B cell (primary cell): ENCODE results near the gene MKS1. TPM values are rescaled to one million over a fixed set of nuclear protein-coding genes. Genes with fewer than 3 reads are reported as not detected.

ENCODE experiments used
- ATAC-seq: fragments of 200-7000 bp; cut with Tn5 transposase; one replicate; pipeline ENCODE4 v1.10.0; 2021; ENCODE audit warnings: low read depth, mild to moderate bottlenecking, moderate number of reproducible peaks, moderate library complexity
- CTCF ChIA-PET: fragments of 350-600 bp; sonication (Branson Sonifier 250); formaldehyde crosslinking; loops from one replicate; lab custom pipeline; 2021; ENCODE audit warnings: antibody characterized with exemption, inconsistent platforms; lab: Charles Lee
- POLR2A ChIA-PET: fragments of 350-600 bp; sonication (Branson Sonifier 250); formaldehyde crosslinking; loops from one replicate; lab custom pipeline; 2021; ENCODE audit warnings: antibody characterized with exemption; lab: Charles Lee
- DNase-seq: peaks from one replicate; pipeline ENCODE4 v3.0.0; 2013
- H2AFZ ChIP-seq: 2 replicates; pipeline ENCODE4 v1.6.1; 2012; ENCODE audit warnings: mild to moderate bottlenecking, low read depth, low read length; ENCODE audit not compliant: insufficient read depth, poor library complexity, severe bottlenecking
- H3K27ac ChIP-seq, 2 donors: 1 replicate in 1 of 2; 2 replicates in 1 of 2; pipeline ENCODE4 v1.5.1; 2012 to 2013; ENCODE audit warnings: low read length in 2 of 2, mild to moderate bottlenecking in 2 of 2, moderate library complexity in 1 of 2
- H3K27me3 ChIP-seq, 4 experiments: fragments of 200-600 bp in 1 of 4; sonication (generic) in 1 of 4; replicated peaks in 1 of 4; 1 replicate in 2 of 4; 2 replicates in 2 of 4; pipeline versions ENCODE4 v1.6.1 to v1.7.0; 2013 to 2016; ENCODE audit warnings: low read length in 3 of 4, mild to moderate bottlenecking in 2 of 4, mixed read lengths in 1 of 4, moderate library complexity in 1 of 4; ENCODE audit not compliant: insufficient read depth in 4 of 4, control insufficient read depth in 3 of 4; ENCODE audit errors: control extremely low read depth in 1 of 4
- H3K36me3 ChIP-seq, 2 experiments: replicated peaks in 1 of 2; 1 replicate in 1 of 2; 2 replicates in 1 of 2; pipeline versions ENCODE4 v1.6.1 to v1.7.1; 2013; ENCODE audit warnings: low read length in 1 of 2; ENCODE audit not compliant: insufficient read depth in 2 of 2, control insufficient read depth in 1 of 2; ENCODE audit errors: control extremely low read depth in 1 of 2, extremely low read depth in 1 of 2
- H3K4me1 ChIP-seq, 2 donors: fragments of 200-600 bp in 1 of 2; sonication (generic) in 1 of 2; 1 replicate in 1 of 2; 2 replicates in 1 of 2; pipeline versions ENCODE4 v1.5.1 to v1.6.1; 2013 to 2017; ENCODE audit warnings: low read length in 2 of 2; ENCODE audit not compliant: control insufficient read depth in 2 of 2, insufficient read depth in 2 of 2
- H3K4me2 ChIP-seq: replicated peaks from 2 replicates; pipeline ENCODE3; 2012; ENCODE audit warnings: mild to moderate bottlenecking, low read depth, low read length; ENCODE audit not compliant: poor library complexity, severe bottlenecking
- H3K4me3 ChIP-seq, 5 experiments: fragments of 200-600 bp in 1 of 5; sonication (generic) in 1 of 5; 1 replicate in 3 of 5; 2 replicates in 2 of 5; pipeline versions ENCODE4 v1.5.1 to v1.7.0; 2011 to 2016; ENCODE audit warnings: low read length in 4 of 5, mild to moderate bottlenecking in 4 of 5, low read depth in 2 of 5, control low read depth in 1 of 5, moderate library complexity in 1 of 5; ENCODE audit not compliant: insufficient read depth in 1 of 5; ENCODE audit errors: control extremely low read depth in 1 of 5, extremely low read depth in 1 of 5
- H3K79me2 ChIP-seq: fragments of 200-600 bp; sonication (generic); one replicate; pipeline ENCODE4 v1.6.0; 2016; ENCODE audit warnings: low read length; ENCODE audit not compliant: control insufficient read depth, insufficient read depth
- H3K9ac ChIP-seq: fragments of 200-600 bp; sonication (generic); 2 replicates; pipeline ENCODE4 v1.6.1; 2017; ENCODE audit warnings: mild to moderate bottlenecking, low read length, moderate library complexity
- H3K9me3 ChIP-seq, 3 donors: one replicate each; pipeline versions ENCODE4 v1.6.1 to v1.7.1; 2013; ENCODE audit warnings: low read length in 2 of 3; ENCODE audit not compliant: control insufficient read depth in 2 of 3, insufficient read depth in 1 of 3; ENCODE audit errors: control extremely low read depth in 1 of 3
- H4K20me1 ChIP-seq: 2 replicates; pipeline ENCODE4 v1.6.0; 2012; ENCODE audit warnings: mild to moderate bottlenecking, low read length; ENCODE audit not compliant: insufficient read depth, control insufficient read depth, poor library complexity, severe bottlenecking
- H3K27ac Mint-ChIP-seq: one replicate; pipeline ENCODE4 v1.8.0; 2021; ENCODE audit warnings: mixed read lengths
- H3K27me3 Mint-ChIP-seq: one replicate; pipeline ENCODE4 v1.8.0; 2021; ENCODE audit warnings: mixed read lengths
- H3K4me1 Mint-ChIP-seq: one replicate; pipeline ENCODE4 v1.8.0; 2021; ENCODE audit warnings: mixed read lengths
- H3K4me3 Mint-ChIP-seq: one replicate; pipeline ENCODE4 v1.8.0; 2021; ENCODE audit warnings: mixed read lengths
- H3K9me3 Mint-ChIP-seq: one replicate; pipeline ENCODE4 v1.8.0; 2022; ENCODE audit warnings: mixed read lengths; ENCODE audit not compliant: insufficient read depth
- EZH2 ChIP-seq: IDR thresholded peaks from 2 replicates; pipeline ENCODE4 v1.6.1; 2012; ENCODE audit warnings: borderline replicate concordance, low read depth, mild to moderate bottlenecking, moderate library complexity, low read length; ENCODE audit not compliant: insufficient read depth, poor library complexity, severe bottlenecking
- WGBS: methylation state at CpG from one replicate; pipeline ENCODE4 v1.1.5; 2013; ENCODE audit warnings: missing lambda C conversion rate; ENCODE audit not compliant: insufficient coverage; 5-methylcytosine and 5-hydroxymethylcytosine counted together
- intact Hi-C: fragments of 100-400 bp; cut with micrococcal nuclease; formaldehyde crosslinking; loops from one replicate; pipeline ENCODE4 v1.10.0; 2022
- polyA minus RNA-seq: library from RNA; depleted of rRNA, polyadenylated mRNA; stranded (reverse); fragments of >200 nt; gene quantifications from 2 replicates; pipeline ENCODE4 v1.2.3, GENCODE V29; 2012
- polyA plus RNA-seq: library from polyadenylated mRNA; depleted of rRNA; stranded (reverse); fragments of >200 nt; gene quantifications from 2 replicates; pipeline ENCODE4 v1.2.3, GENCODE V29; 2012
- total RNA-seq, 2 donors: library from RNA; stranded (reverse); fragments of 120-200 nt in 1 of 2; gene quantifications; 1 replicate in 1 of 2; 2 replicates in 1 of 2; pipeline versions ENCODE4 v1.2.3 to v1.2.4, GENCODE V29; 2013 to 2022
- TF ChIP-seq, protein P1 (sequence below): fragments of 200-600 bp; IDR thresholded peaks from one replicate; pipeline ENCODE4 v1.8.0; 2022; ENCODE audit warnings: antibody characterized with exemption, mild to moderate bottlenecking

The MKS1 gene
- total RNA-seq: 16.3 and 19.6 TPM in 2 replicates
- 5.5 TPM for total RNA-seq (2013)
- 6.3 and 8.3 TPM in 2 replicates for polyA plus RNA-seq
- 2.5 and 4.1 TPM in 2 replicates for polyA minus RNA-seq

DNA sequence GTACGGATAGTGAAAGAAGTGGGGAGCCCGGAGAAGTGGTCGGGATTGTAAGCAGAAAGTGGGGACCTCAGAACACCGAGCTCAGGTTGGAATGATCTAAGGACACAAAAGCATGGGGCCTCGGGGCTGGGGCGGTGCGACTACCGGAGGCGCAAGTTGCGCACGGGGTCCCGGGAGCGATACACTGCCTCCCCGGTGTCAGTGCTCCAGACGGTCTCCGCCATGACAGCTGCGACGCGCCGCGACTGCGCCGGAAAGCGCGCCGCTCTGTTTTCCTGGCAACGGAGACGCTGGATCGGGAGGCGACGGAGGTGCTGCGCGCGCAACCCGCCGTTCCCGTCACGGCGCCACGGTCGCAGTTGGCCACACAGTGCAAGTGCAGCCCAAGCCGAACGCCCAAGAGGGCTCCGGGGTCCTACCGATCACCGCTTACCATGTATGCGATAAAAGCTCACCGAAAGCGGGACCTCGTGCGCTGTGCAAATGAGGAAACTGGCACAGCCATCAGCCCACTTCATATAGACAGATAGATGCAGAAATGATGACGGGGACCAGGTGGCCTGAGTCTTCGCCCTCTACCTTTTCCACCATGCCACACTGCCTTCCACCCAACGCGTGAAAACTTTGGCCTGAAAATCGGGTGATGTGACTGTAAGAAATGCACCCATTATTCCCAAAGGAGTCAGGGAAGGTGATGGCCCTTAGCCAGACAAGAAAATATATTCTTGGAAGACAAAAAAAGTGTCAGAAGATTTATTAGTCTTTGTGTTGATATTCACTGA is at the start of gene MKS1:
TSS of gene MKS1 (minus strand) at position 249 of the 782 bp plus-strand sequence. CDS start at position 224, 25 bp downstream.
- Histone ChIP-seq H3K79me2 (no peaks in the 10 kb centered on the region), H4K20me1 (no peaks in the 10 kb centered on the region), H3K4me2 (peak within 1 kb of the TSS; percentile 82), H3K27ac (peak within 1 kb of the TSS; percentile 70 to 86), H3K9me3 (no peaks in the 10 kb centered on the region), H3K27me3 (no peaks in the 10 kb centered on the region), H3K9ac (peak within 1 kb of the TSS; percentile 73), H3K4me1 (peaks cover 10 to 19% of the 10 kb centered on the region in 2 donors), H3K36me3 (no peaks in the 10 kb centered on the region), H2AFZ (peak within 1 kb of the TSS; percentile 99), H3K4me3 (peak within 1 kb of the TSS; percentile 38 to 84 (median 68))
- 2% methylated on average over 54 of the region's 56 CpGs for WGBS
- TF ChIP-seq EZH2: no peak
- TF ChIP-seq, protein P1, sequence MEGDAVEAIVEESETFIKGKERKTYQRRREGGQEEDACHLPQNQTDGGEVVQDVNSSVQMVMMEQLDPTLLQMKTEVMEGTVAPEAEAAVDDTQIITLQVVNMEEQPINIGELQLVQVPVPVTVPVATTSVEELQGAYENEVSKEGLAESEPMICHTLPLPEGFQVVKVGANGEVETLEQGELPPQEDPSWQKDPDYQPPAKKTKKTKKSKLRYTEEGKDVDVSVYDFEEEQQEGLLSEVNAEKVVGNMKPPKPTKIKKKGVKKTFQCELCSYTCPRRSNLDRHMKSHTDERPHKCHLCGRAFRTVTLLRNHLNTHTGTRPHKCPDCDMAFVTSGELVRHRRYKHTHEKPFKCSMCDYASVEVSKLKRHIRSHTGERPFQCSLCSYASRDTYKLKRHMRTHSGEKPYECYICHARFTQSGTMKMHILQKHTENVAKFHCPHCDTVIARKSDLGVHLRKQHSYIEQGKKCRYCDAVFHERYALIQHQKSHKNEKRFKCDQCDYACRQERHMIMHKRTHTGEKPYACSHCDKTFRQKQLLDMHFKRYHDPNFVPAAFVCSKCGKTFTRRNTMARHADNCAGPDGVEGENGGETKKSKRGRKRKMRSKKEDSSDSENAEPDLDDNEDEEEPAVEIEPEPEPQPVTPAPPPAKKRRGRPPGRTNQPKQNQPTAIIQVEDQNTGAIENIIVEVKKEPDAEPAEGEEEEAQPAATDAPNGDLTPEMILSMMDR: peak; percentile 75
- Mint-ChIP-seq H3K4me3 (peak within 1 kb of the TSS; percentile 94), H3K27ac (peak within 1 kb of the TSS; percentile 83), H3K27me3 (peaks cover 2% of the 10 kb centered on the region), H3K4me1 (peaks cover 34% of the 10 kb centered on the region), H3K9me3 (no peaks in the 10 kb centered on the region)
- intact Hi-C loops: loop anchor here (1.0 to 10.0 kb wide), 3 partner anchors 14 to 364 kb away; partner anchors contain the start of gene MRPS23
- ATAC-seq (peak; percentile 97), DNase-seq (peak; percentile 95)
- POLR2A ChIA-PET: interaction anchor here (1.0 to 2.0 kb wide), 2 partner anchors 125 to 313 kb away, joined by 3 to 4 read pairs; no protein-coding TSS in a partner anchor
- CTCF ChIA-PET: interaction anchor here (0.5 to 6.3 kb wide), 6 partner anchors 13 to 929 kb away, joined by 3 to 58 read pairs (median 4); no protein-coding TSS in a partner anchor

DNA sequence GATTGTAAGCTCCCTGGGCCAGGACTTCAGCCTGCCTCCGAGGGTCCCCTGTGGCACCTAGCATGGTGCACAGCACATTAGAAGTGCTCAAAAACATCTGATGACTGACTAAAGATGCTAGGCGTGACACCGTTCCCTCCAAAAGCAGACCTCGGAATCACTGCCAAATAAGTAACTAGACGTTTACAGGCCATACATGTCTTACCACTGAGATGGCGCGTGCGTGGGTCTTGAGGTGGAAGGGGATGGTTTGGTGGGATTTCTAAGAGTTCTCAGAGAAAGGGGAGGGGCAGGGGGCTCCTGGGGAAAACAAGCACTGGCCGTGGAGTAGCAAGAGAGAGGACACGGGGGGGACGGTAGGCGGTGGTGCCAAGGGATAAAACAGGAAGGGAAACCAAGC is 49.3 kb upstream of the MKS1 start:
- Mint-ChIP-seq H3K27ac (no peak overlapping the region), H3K9me3 (no peaks in the 10 kb centered on the region), H3K4me3 (no peak overlapping the region), H3K27me3 (peaks cover 37% of the 10 kb centered on the region), H3K4me1 (peaks cover 1% of the 10 kb centered on the region)
- Histone ChIP-seq H3K9ac (no peak overlapping the region), H3K36me3 (no peaks in the 10 kb centered on the region), H3K4me1 (no peaks in the 10 kb centered on the region), H3K27ac (no peak overlapping the region), H3K4me3 (no peak overlapping the region), H3K9me3 (peaks cover 0 to 2% (median 0%) of the 10 kb centered on the region in 3 donors), H3K79me2 (no peaks in the 10 kb centered on the region), H2AFZ (no peak overlapping the region), H3K27me3 (peaks cover 0 to 20% (median 3%) of the 10 kb centered on the region in 4 experiments), H4K20me1 (no peaks in the 10 kb centered on the region), H3K4me2 (no peak overlapping the region)
- ChIA-PET POLR2A (no interaction called here), CTCF (interaction anchor here (1.3 kb wide), 1 partner anchor 18 kb away, joined by 4 read pairs; no protein-coding TSS in a partner anchor)
- TF ChIP-seq, protein P1: no peak
- TF ChIP-seq EZH2: no peak
- no peak for DNase-seq
- 88% methylated on average over 9 of the region's 12 CpGs for WGBS
- intact Hi-C loops: no loop called here
- no peak for ATAC-seq
